Neural progenitor cell (in vitro differentiated cells): ENCODE measurements around the gene ABL1. TPM values are rescaled to one million over a fixed set of nuclear protein-coding genes. Genes with fewer than 3 reads are reported as not detected.

ENCODE experiments used
- DNase-seq: peaks from one replicate; pipeline ENCODE4 v3.0.0-alpha.2; 2016; ENCODE audit warnings: low spot score
- H2AFZ ChIP-seq: fragments of 200-600 bp; sonication (generic); replicated peaks from 2 replicates; pipeline ENCODE4 v1.6.1; 2016; ENCODE audit warnings: antibody characterized with exemption
- H3F3A ChIP-seq: fragments of 200-600 bp; sonication (generic); 2 replicates; pipeline ENCODE4 v1.6.1; 2016; ENCODE audit warnings: antibody characterized with exemption, low read depth
- H3K27ac ChIP-seq: fragments of 200-600 bp; sonication (generic); 2 replicates; pipeline ENCODE4 v1.5.1; 2016; ENCODE audit warnings: mild to moderate bottlenecking
- H3K27me3 ChIP-seq: fragments of 200-600 bp; sonication (generic); 2 replicates; pipeline ENCODE4 v1.6.1; 2016; ENCODE audit warnings: mild to moderate bottlenecking, moderate library complexity
- H3K36me3 ChIP-seq: fragments of 200-600 bp; sonication (generic); 2 replicates; pipeline ENCODE4 v1.5.1; 2016
- H3K4me1 ChIP-seq: fragments of 200-600 bp; sonication (generic); 2 replicates; pipeline ENCODE4 v1.6.1; 2016; ENCODE audit warnings: mixed run types
- H3K4me2 ChIP-seq: fragments of 200-600 bp; sonication (generic); 2 replicates; pipeline ENCODE4 v1.6.1; 2016
- H3K4me3 ChIP-seq: fragments of 200-600 bp; sonication (generic); 2 replicates; pipeline ENCODE4 v1.5.1; 2016
- H3K79me2 ChIP-seq: fragments of 200-600 bp; sonication (generic); 2 replicates; pipeline ENCODE4 v1.6.1; 2016; ENCODE audit warnings: low read depth
- H3K9ac ChIP-seq: fragments of 200-600 bp; sonication (generic); 2 replicates; pipeline ENCODE4 v1.6.1; 2016
- H3K9me3 ChIP-seq: fragments of 200-600 bp; sonication (generic); 2 replicates; pipeline ENCODE4 v1.5.1; 2016; ENCODE audit warnings: low read depth
- H4K20me1 ChIP-seq: fragments of 200-600 bp; sonication (generic); 2 replicates; pipeline ENCODE4 v1.6.1; 2016; ENCODE audit warnings: low read depth
- H3K27ac Mint-ChIP-seq: 3 replicates; pipeline ENCODE4 v1.8.0; 2021; ENCODE audit warnings: mixed read lengths
- H3K27me3 Mint-ChIP-seq: 2 replicates; pipeline ENCODE4 v1.8.0; 2022; ENCODE audit warnings: low read depth, mild to moderate bottlenecking, inconsistent platforms, moderate library complexity, mixed read lengths; ENCODE audit not compliant: insufficient read depth
- H3K36me3 Mint-ChIP-seq: 3 replicates; pipeline ENCODE4 v1.8.0; 2021; ENCODE audit warnings: mixed read lengths
- H3K4me1 Mint-ChIP-seq: 3 replicates; pipeline ENCODE4 v1.8.0; 2021; ENCODE audit warnings: mixed read lengths
- H3K4me3 Mint-ChIP-seq: 3 replicates; pipeline ENCODE4 v1.8.0; 2021; ENCODE audit warnings: mild to moderate bottlenecking, moderate library complexity, mixed read lengths
- H3K9me3 Mint-ChIP-seq: 3 replicates; pipeline ENCODE4 v1.8.0; 2020; ENCODE audit warnings: mixed read lengths
- EZH2 ChIP-seq: fragments of 200-600 bp; sonication (generic); IDR thresholded peaks from 2 replicates; pipeline ENCODE4 v1.6.1; 2017; ENCODE audit warnings: antibody characterized with exemption, mild to moderate bottlenecking, moderate library complexity
- EZH2phosphoT487 ChIP-seq: fragments of 200-600 bp; sonication (generic); IDR thresholded peaks from 2 replicates; pipeline ENCODE4 v1.6.1; 2017; ENCODE audit warnings: antibody characterized with exemption
- total RNA-seq: library from RNA; depleted of rRNA; stranded (reverse); fragments of >200 nt; gene quantifications from 2 replicates; pipeline ENCODE4 v1.2.3, GENCODE V29; 2015; ENCODE audit warnings: low replicate concordance
- TF ChIP-seq, protein P1 (sequence below): fragments of 200-600 bp; sonication (generic); IDR thresholded peaks from 2 replicates; pipeline ENCODE4 v1.5.1; 2017; ENCODE audit warnings: antibody characterized with exemption, mild to moderate bottlenecking

The ABL1 gene
- total RNA-seq, 1 donor from 2014 or later: 38.4 TPM

GRCh38 chr9:130931508-130932254 is 96.6 kb downstream of the ABL1 start:
- H3K9ac ChIP-seq: no peak overlapping the region
- Mint-ChIP-seq H3K4me1 (peaks cover 40% of the 10 kb centered on the region), H3K27ac (no peak overlapping the region), H3K27me3 (peaks cover 26% of the 10 kb centered on the region), H3K9me3 (no peaks in the 10 kb centered on the region), H3K4me3 (no peak overlapping the region), H3K36me3 (no peaks in the 10 kb centered on the region)
- H3K27ac ChIP-seq: no peak overlapping the region
- H4K20me1 ChIP-seq: peaks cover 15% of the 10 kb centered on the region
- peaks cover 9% of the 10 kb centered on the region for H3K27me3 ChIP-seq
- H3K9me3 ChIP-seq: no peaks in the 10 kb centered on the region
- no peaks in the 10 kb centered on the region for H3K36me3 ChIP-seq
- peaks cover 22% of the 10 kb centered on the region for H3K4me1 ChIP-seq
- H2AFZ ChIP-seq: no peak overlapping the region
- H3K79me2 ChIP-seq: no peaks in the 10 kb centered on the region
- no peak for DNase-seq
- TF ChIP-seq EZH2phosphoT487: no peak
- TF ChIP-seq, protein P1, sequence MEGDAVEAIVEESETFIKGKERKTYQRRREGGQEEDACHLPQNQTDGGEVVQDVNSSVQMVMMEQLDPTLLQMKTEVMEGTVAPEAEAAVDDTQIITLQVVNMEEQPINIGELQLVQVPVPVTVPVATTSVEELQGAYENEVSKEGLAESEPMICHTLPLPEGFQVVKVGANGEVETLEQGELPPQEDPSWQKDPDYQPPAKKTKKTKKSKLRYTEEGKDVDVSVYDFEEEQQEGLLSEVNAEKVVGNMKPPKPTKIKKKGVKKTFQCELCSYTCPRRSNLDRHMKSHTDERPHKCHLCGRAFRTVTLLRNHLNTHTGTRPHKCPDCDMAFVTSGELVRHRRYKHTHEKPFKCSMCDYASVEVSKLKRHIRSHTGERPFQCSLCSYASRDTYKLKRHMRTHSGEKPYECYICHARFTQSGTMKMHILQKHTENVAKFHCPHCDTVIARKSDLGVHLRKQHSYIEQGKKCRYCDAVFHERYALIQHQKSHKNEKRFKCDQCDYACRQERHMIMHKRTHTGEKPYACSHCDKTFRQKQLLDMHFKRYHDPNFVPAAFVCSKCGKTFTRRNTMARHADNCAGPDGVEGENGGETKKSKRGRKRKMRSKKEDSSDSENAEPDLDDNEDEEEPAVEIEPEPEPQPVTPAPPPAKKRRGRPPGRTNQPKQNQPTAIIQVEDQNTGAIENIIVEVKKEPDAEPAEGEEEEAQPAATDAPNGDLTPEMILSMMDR: no peak
- TF ChIP-seq EZH2: no peak
- H3K4me2 ChIP-seq: no peak overlapping the region
- H3K4me3 ChIP-seq: no peak overlapping the region
- peaks cover 31% of the 10 kb centered on the region for H3F3A ChIP-seq

DNA sequence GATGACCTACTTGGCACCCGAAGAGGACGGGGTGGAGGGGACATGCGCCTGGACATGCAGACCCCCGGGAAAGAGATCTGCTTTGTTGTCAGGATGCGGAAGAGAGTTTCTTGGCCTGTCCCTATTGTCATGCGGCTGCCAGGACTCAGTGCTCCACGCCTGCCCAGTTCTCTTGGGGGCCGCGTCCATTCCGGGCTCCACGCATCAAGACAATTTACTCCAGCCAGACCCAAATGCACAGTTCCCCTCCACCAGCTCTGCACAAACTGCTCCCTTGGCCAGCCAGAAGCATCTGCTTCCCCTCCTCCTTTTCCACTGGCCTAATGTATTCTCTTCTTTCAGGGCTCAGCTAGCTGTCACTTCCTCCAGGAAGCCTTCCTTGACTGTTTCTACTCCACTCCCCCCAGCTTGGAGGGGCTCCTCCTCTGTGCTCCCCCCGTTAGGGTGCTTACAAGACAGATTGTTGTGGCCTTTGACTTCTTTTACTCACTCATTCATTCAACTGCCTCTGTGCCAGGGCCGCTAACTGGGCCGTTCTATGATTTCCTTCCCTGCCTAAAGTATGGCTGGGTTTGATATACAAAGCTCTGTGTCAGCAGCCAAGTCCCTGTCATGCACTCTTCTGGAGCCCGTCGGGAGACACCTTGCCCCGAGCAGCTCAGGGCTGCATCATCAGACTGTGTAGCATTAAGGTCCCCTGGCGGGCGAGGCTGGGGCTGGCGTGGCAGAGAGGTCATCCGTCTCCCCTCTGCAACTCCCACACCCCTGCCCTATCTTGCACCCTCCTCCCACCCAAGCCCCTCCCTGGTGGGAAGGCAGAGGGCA is 97.4 kb downstream of the ABL1 start:
- Mint-ChIP-seq H3K9me3 (peaks cover 3% of the 10 kb centered on the region), H3K36me3 (no peaks in the 10 kb centered on the region), H3K4me3 (peak overlapping the region; percentile 8), H3K27ac (no peak overlapping the region), H3K4me1 (peaks cover 43% of the 10 kb centered on the region), H3K27me3 (peaks cover 32% of the 10 kb centered on the region)
- Histone ChIP-seq H3K9me3 (no peaks in the 10 kb centered on the region), H3K27me3 (peaks cover 13% of the 10 kb centered on the region), H3K9ac (no peak overlapping the region), H4K20me1 (peaks cover 23% of the 10 kb centered on the region), H3K36me3 (no peaks in the 10 kb centered on the region), H3K4me3 (no peak overlapping the region), H2AFZ (no peak overlapping the region), H3K27ac (no peak overlapping the region), H3F3A (peaks cover 39% of the 10 kb centered on the region), H3K4me1 (peaks cover 26% of the 10 kb centered on the region), H3K4me2 (peak overlapping the region; percentile 56), H3K79me2 (no peaks in the 10 kb centered on the region)
- TF ChIP-seq, protein P1: peak; percentile 25
- no peak for TF ChIP-seq EZH2phosphoT487
- DNase-seq: peak; percentile 59

DNA sequence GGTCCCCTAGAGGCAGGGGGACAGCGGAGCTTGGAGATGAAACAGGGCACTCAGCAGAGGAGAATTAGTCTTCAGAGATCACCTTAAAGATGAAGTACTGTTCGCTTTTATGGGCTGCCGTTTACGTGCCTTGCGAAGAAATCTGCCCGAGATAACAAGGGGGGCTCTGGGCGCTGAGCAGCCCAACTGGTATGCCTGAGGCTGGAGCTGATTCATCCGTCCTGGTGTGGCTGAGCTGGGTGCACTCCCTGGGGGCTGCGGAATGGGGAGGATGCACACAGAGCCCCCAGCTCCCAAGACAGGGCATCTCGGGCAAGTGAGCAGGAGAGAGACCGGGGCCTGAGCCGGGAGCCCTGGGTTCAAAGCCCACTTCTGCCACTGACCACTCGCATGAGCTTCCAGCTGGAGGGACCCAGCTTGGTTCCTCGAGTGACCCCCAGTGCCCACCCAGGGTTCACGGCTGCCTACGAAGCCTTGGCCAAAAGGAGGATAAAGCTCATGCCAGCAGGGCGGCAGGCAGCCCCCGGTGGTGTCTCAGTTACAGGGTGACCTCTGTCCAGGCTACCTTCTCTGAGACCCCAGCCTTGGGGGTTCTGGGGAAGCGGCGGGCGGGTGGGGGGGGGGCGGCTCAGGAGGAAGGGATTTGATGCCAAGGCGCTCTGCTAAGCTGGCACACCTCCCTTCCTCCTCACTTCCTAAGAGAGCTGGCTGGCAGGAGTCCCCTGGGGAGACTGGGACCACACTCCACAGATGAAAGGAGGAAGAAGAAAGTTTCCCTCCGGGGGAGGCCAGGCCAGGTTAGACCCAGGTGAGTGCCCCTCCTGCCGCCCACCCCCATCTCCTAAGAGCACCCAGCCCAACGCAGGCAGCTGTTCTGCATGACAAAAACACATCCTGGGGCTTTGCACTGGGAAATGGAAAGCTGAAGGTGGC is 98.3 kb downstream of the ABL1 start:
- Histone ChIP-seq H3K4me3 (no peak overlapping the region), H3F3A (peaks cover 48% of the 10 kb centered on the region), H3K4me2 (peak overlapping the region; percentile 56), H3K27me3 (peaks cover 22% of the 10 kb centered on the region), H3K36me3 (no peaks in the 10 kb centered on the region), H3K9me3 (no peaks in the 10 kb centered on the region), H3K79me2 (no peaks in the 10 kb centered on the region), H3K27ac (no peak overlapping the region), H3K9ac (no peak overlapping the region), H3K4me1 (peaks cover 32% of the 10 kb centered on the region), H2AFZ (no peak overlapping the region), H4K20me1 (peaks cover 29% of the 10 kb centered on the region)
- Mint-ChIP-seq H3K4me1 (peaks cover 41% of the 10 kb centered on the region), H3K27me3 (peaks cover 36% of the 10 kb centered on the region), H3K9me3 (peaks cover 3% of the 10 kb centered on the region), H3K27ac (peak overlapping the region; percentile 46), H3K36me3 (no peaks in the 10 kb centered on the region), H3K4me3 (no peak overlapping the region)
- no peak for TF ChIP-seq EZH2phosphoT487
- TF ChIP-seq, protein P1: no peak
- no peak for TF ChIP-seq EZH2
- no peak for DNase-seq
